ENCODE measurements around the gene SLC35C1. TPM values are rescaled to one million over a fixed set of nuclear protein-coding genes. Genes with fewer than 3 reads are reported as not detected.

SLC35C1 gene
- total RNA-seq, 1 experiment from 2014 or later: 8.9 TPM

- H3K18ac ChIP-seq (ENCODE audit: insufficient read length, low read depth, low read length): no peak overlapping the region
- H2BK12ac ChIP-seq (ENCODE audit: insufficient read length, low read depth, low read length): no peak overlapping the region
- H2BK5ac ChIP-seq (ENCODE audit: insufficient read length, low read length): no peak overlapping the region
- H2BK15ac ChIP-seq (ENCODE audit: low read depth, low read length): no peak overlapping the region
- H2AFZ ChIP-seq (ENCODE audit: low read length): no peak overlapping the region
- no peak overlapping the region for H3K27ac ChIP-seq (ENCODE audit: insufficient read length, low read depth, low read length)
- Mint-ChIP-seq H3K4me3 (no peak overlapping the region), H3K9me3 (no peaks in the 10 kb centered on the region), H3K4me1 (peaks cover 0 to 9% of the 10 kb centered on the region in 2 experiments; a peak in 2 of 4 replicates), H3K27me3 (ENCODE audit: low read depth) (peaks cover 21% of the 10 kb centered on the region), H3K27ac (no peak overlapping the region), H3K36me3 (ENCODE audit: insufficient read depth in 1 of 3, low read depth in 3 of 3) (no peaks in the 10 kb centered on the region)
- H3K9me3 ChIP-seq (ENCODE audit: control insufficient read depth, low read depth, low read length): no peaks in the 10 kb centered on the region
- H2AK5ac ChIP-seq (ENCODE audit: insufficient read length, low read length): no peak overlapping the region
- no peak overlapping the region for H3K9ac ChIP-seq (ENCODE audit: extremely low read depth, insufficient read length, low read length)
- no peak overlapping the region for H4K91ac ChIP-seq (ENCODE audit: insufficient read length, low read depth, low read length)
- DNase-seq: no peak
- H3K27me3 ChIP-seq (ENCODE audit: insufficient read depth, low read length): no peaks in the 10 kb centered on the region
- H3T11ph ChIP-seq (ENCODE audit: low read length): no peak overlapping the region
- no peak overlapping the region for H3K14ac ChIP-seq (ENCODE audit: insufficient read depth, low read length)
- H2BK120ac ChIP-seq (ENCODE audit: low read depth, low read length, poor library complexity, severe bottlenecking): no peak overlapping the region
- no peak overlapping the region for H4K8ac ChIP-seq (replicated peaks; ENCODE audit: insufficient read length, low read depth, low read length)
- no peak overlapping the region for H4K5ac ChIP-seq (ENCODE audit: insufficient read length, low read depth, low read length)
- H3K79me1 ChIP-seq (ENCODE audit: insufficient read depth, low read depth, low read length, poor library complexity, severe bottlenecking): no peaks in the 10 kb centered on the region
- H2BK20ac ChIP-seq (ENCODE audit: low read depth, low read length, poor library complexity, severe bottlenecking): no peak overlapping the region
- H3K4me2 ChIP-seq (ENCODE audit: insufficient read depth, insufficient read length, low read length): no peak overlapping the region
- WGBS (ENCODE audit: extremely low coverage, insufficient read length, low lambda C conversion rate): no CpG with 5 or more reads among the region's 8 CpGs
- no peaks in the 10 kb centered on the region for H3K23me2 ChIP-seq (ENCODE audit: insufficient read length, low read depth, low read length, poor library complexity, severe bottlenecking)
- H4K20me1 ChIP-seq (ENCODE audit: control insufficient read depth, insufficient read depth, insufficient read length): no peaks in the 10 kb centered on the region
- TF ChIP-seq CTCF (conservative IDR thresholded peaks at IDR 0.05): no peak
- H3K23ac ChIP-seq (ENCODE audit: insufficient read length, low read depth, low read length): no peak overlapping the region
- H3K56ac ChIP-seq (ENCODE audit: insufficient read length, low read depth, low read length): no peak overlapping the region
- H3K4ac ChIP-seq (ENCODE audit: low read depth, low read length): no peak overlapping the region
- H3K4me1 ChIP-seq (ENCODE audit: insufficient read depth, low read length): no peaks in the 10 kb centered on the region
- no peaks in the 10 kb centered on the region for H3K79me2 ChIP-seq (ENCODE audit: insufficient read depth, low read length)
These were observed 39.8 kb upstream of the SLC35C1 start for GRCh38 chr11:45765107-45765668.

Data from H9 (cell line).